Measurements from ENCODE around the gene PTPMT1.

Gene PTPMT1

GRCh38 chr11:47607380-47607779, 42.0 kb downstream of the PTPMT1 start:
- no peak for DNase-seq (ENCODE audit: low read depth in 2 of 2)

- DNase-seq (ENCODE audit: low read depth in 2 of 2): no peak
Observed at GRCh38 chr11:47609675-47610074, 44.3 kb downstream of the PTPMT1 start.

GRCh38 chr11:47611348-47611794, 46.0 kb downstream of the PTPMT1 start:
- no peak for DNase-seq (ENCODE audit: low read depth in 2 of 2)

- DNase-seq (ENCODE audit: low read depth in 2 of 2): no peak
Observed at GRCh38 chr11:47615249-47615648, 49.9 kb downstream of the PTPMT1 start.

- DNase-seq (ENCODE audit: low read depth in 2 of 2): no peak
Observed at GRCh38 chr11:47616726-47617416, 51.5 kb downstream of the PTPMT1 start.

- no peak for DNase-seq (ENCODE audit: low read depth in 2 of 2)
Observed at GRCh38 chr11:47617417-47617809, 52.0 kb downstream of the PTPMT1 start.

- DNase-seq (ENCODE audit: low read depth in 2 of 2): no peak
Observed at GRCh38 chr11:47620836-47621378, 55.5 kb downstream of the PTPMT1 start.

Measured in stimulated activated CD8-positive, alpha-beta memory T cell treated with anti-CD3 and anti-CD28 coated beads, Interleukin-15, amount 100 ng/mL, for 48 hours (primary cell).